Liver (tissue), 3 donors: ENCODE data around the gene RIMBP2.
A peak's percentile ranks its signal among the peaks of the same experiment; 100 is the strongest.

Experiments used
- CTCF ChIP-seq: fragments of 150-350 bp; IDR thresholded peaks from 2 replicates; pipeline ENCODE4 v1.5.1; 2017; ENCODE audit warnings: improper control_type of control experiment, low read depth, low read length; ENCODE audit not compliant: missing input control
- EGR1 ChIP-seq, 2 donors: IDR thresholded peaks; 2 replicates each; pipeline ENCODE4 v1.6.1; 2016 to 2018; ENCODE audit warnings: antibody characterized with exemption in 2 of 2, low read depth in 2 of 2
- FOXA1 ChIP-seq: IDR thresholded peaks from 2 replicates; pipeline ENCODE4 v1.6.1; 2016; ENCODE audit warnings: antibody characterized with exemption
- GABPA ChIP-seq, 2 donors: IDR thresholded peaks in 1 of 2; conservative IDR thresholded peaks in 1 of 2; 2 replicates each; pipeline ENCODE4 v1.6.1; 2016; ENCODE audit warnings: antibody characterized with exemption in 2 of 2, mild to moderate bottlenecking in 1 of 2, moderate library complexity in 1 of 2
- HNF4A ChIP-seq, 2 donors: conservative IDR thresholded peaks; 2 replicates each; pipeline ENCODE4 v1.6.1; 2016; ENCODE audit warnings: antibody characterized with exemption in 2 of 2, mild to moderate bottlenecking in 2 of 2
- JUND ChIP-seq, 2 donors: IDR thresholded peaks; 2 replicates each; pipeline ENCODE4 v1.6.1; 2016; ENCODE audit warnings: antibody characterized with exemption in 2 of 2
- MAX ChIP-seq: IDR thresholded peaks from 2 replicates; pipeline ENCODE4 v1.6.1; 2016; ENCODE audit warnings: antibody characterized with exemption
- NR2F2 ChIP-seq: IDR thresholded peaks from 2 replicates; pipeline ENCODE4 v1.6.1; 2016; ENCODE audit warnings: antibody characterized with exemption
- RAD21 ChIP-seq, 2 donors: IDR thresholded peaks; 2 replicates each; pipeline ENCODE4 v1.6.1; 2016; ENCODE audit warnings: antibody characterized with exemption in 2 of 2, mild to moderate bottlenecking in 2 of 2
- RXRA ChIP-seq, 2 donors: IDR thresholded peaks; 2 replicates each; pipeline ENCODE4 v1.6.1; 2017 to 2018; ENCODE audit warnings: antibody characterized with exemption in 2 of 2, mild to moderate bottlenecking in 1 of 2
- SP1 ChIP-seq: IDR thresholded peaks from 2 replicates; pipeline ENCODE4 v1.6.1; 2018; ENCODE audit warnings: antibody characterized with exemption, mild to moderate bottlenecking
- TAF1 ChIP-seq: conservative IDR thresholded peaks from 2 replicates; pipeline ENCODE4 v1.6.1; 2016; ENCODE audit warnings: antibody characterized with exemption, mild to moderate bottlenecking
- TF ChIP-seq, protein P1 (sequence below): IDR thresholded peaks from 2 replicates; pipeline ENCODE4 v1.6.1; 2016; ENCODE audit warnings: antibody characterized with exemption, mild to moderate bottlenecking
- TF ChIP-seq, protein P2 (sequence below): IDR thresholded peaks from 2 replicates; pipeline ENCODE4 v1.6.1; 2016; ENCODE audit warnings: antibody characterized with exemption
- donor health status: healthy.
- donor health status: healthy.

DNA sequence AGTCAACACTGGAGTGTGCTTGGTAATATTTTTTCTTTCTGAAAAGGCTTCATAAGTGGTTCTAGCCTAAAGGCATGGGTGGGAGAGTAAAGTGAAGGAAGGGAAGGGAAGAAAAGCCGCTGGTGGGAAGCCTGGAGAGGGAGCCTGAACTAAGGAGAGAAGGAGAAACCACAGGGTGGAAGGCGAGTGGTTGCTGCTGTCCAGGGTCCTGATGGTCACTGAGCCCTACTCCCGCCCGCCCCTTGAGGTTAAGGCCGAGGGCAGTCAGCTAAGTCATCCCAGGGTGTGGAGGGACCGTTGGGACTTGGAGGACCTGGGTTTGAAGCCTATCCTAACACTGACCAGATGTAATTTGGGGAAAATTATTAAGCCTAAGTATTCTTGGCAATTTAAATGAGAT is 189.3 kb downstream of the RIMBP2 start:
- TF ChIP-seq CTCF = no peak
- TF ChIP-seq, protein P1, sequence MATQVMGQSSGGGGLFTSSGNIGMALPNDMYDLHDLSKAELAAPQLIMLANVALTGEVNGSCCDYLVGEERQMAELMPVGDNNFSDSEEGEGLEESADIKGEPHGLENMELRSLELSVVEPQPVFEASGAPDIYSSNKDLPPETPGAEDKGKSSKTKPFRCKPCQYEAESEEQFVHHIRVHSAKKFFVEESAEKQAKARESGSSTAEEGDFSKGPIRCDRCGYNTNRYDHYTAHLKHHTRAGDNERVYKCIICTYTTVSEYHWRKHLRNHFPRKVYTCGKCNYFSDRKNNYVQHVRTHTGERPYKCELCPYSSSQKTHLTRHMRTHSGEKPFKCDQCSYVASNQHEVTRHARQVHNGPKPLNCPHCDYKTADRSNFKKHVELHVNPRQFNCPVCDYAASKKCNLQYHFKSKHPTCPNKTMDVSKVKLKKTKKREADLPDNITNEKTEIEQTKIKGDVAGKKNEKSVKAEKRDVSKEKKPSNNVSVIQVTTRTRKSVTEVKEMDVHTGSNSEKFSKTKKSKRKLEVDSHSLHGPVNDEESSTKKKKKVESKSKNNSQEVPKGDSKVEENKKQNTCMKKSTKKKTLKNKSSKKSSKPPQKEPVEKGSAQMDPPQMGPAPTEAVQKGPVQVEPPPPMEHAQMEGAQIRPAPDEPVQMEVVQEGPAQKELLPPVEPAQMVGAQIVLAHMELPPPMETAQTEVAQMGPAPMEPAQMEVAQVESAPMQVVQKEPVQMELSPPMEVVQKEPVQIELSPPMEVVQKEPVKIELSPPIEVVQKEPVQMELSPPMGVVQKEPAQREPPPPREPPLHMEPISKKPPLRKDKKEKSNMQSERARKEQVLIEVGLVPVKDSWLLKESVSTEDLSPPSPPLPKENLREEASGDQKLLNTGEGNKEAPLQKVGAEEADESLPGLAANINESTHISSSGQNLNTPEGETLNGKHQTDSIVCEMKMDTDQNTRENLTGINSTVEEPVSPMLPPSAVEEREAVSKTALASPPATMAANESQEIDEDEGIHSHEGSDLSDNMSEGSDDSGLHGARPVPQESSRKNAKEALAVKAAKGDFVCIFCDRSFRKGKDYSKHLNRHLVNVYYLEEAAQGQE = peak; percentile 97
- no peak for TF ChIP-seq SP1
- no peak for TF ChIP-seq RXRA (IDR thresholded peaks at IDR 0.05)
- TF ChIP-seq FOXA1 = no peak
- no peak for TF ChIP-seq HNF4A (conservative IDR thresholded peaks at IDR 0.05)
- TF ChIP-seq JUND (IDR thresholded peaks at IDR 0.05) = no peak
- TF ChIP-seq TAF1 = no peak
- TF ChIP-seq, protein P2, sequence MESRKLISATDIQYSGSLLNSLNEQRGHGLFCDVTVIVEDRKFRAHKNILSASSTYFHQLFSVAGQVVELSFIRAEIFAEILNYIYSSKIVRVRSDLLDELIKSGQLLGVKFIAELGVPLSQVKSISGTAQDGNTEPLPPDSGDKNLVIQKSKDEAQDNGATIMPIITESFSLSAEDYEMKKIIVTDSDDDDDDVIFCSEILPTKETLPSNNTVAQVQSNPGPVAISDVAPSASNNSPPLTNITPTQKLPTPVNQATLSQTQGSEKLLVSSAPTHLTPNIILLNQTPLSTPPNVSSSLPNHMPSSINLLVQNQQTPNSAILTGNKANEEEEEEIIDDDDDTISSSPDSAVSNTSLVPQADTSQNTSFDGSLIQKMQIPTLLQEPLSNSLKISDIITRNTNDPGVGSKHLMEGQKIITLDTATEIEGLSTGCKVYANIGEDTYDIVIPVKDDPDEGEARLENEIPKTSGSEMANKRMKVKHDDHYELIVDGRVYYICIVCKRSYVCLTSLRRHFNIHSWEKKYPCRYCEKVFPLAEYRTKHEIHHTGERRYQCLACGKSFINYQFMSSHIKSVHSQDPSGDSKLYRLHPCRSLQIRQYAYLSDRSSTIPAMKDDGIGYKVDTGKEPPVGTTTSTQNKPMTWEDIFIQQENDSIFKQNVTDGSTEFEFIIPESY = no peak
- no peak for TF ChIP-seq NR2F2
- TF ChIP-seq MAX = no peak
- no peak for TF ChIP-seq GABPA (IDR thresholded peaks at IDR 0.05 in 1 of 2, conservative IDR thresholded peaks at IDR 0.05 in 1 of 2)
- TF ChIP-seq RAD21 (IDR thresholded peaks at IDR 0.05) = no peak
- TF ChIP-seq EGR1 (IDR thresholded peaks at IDR 0.05; ENCODE audit: low read depth in 2 of 2) = no peak
